Ovary (tissue), 9 donors: Measurements from ENCODE around the gene FLRT2. TPM values are rescaled to one million over a fixed set of nuclear protein-coding genes. Genes with fewer than 3 reads are reported as not detected.

ENCODE experiments used
- DNase-seq, 5 donors: peaks; one replicate each; pipeline ENCODE4 v3.0.0-alpha.2; 2019 to 2020
- H3K27ac ChIP-seq, 2 donors: fragments of 200-600 bp; one replicate each; pipeline versions ENCODE4 v1.5.1 to v1.8.0; 2019 to 2022
- H3K27me3 ChIP-seq: fragments of 200-600 bp; one replicate; pipeline ENCODE4 v1.8.0; 2022
- H3K36me3 ChIP-seq: fragments of 200-600 bp; sonication (generic); one replicate; pipeline ENCODE4 v1.5.1; 2019
- H3K4me1 ChIP-seq: one replicate; pipeline ENCODE4 v1.8.1; 2013; ENCODE audit warnings: mild to moderate bottlenecking, moderate library complexity; ENCODE audit not compliant: insufficient read depth
- H3K4me3 ChIP-seq: fragments of 200-600 bp; sonication (generic); one replicate; pipeline ENCODE4 v1.5.1; 2017
- H3K9me3 ChIP-seq, 2 donors: fragments of 200-600 bp in 1 of 2; sonication (generic) in 1 of 2; one replicate each; pipeline versions ENCODE4 v1.5.1 to v1.8.1; 2013 to 2019; ENCODE audit warnings: mild to moderate bottlenecking in 1 of 2, moderate library complexity in 1 of 2
- CTCF ChIP-seq, 3 donors: fragments of 450-650 bp in 2 of 3; fragments of 200-600 bp in 1 of 3; IDR thresholded peaks; one replicate each; pipeline versions ENCODE4 v1.5.1 to v1.8.0; 2016 to 2022; ENCODE audit warnings: antibody characterized with exemption in 3 of 3, mild to moderate bottlenecking in 1 of 3
- EP300 ChIP-seq: sonication (generic); formaldehyde crosslinking; IDR thresholded peaks from one replicate; pipeline ENCODE4 v1.6.1; 2017; ENCODE audit warnings: antibody characterized with exemption
- POLR2A ChIP-seq: fragments of 450-650 bp; IDR thresholded peaks from one replicate; pipeline ENCODE4 v1.6.1; 2017; ENCODE audit warnings: antibody characterized with exemption, mild to moderate bottlenecking, moderate library complexity
- WGBS, 3 donors: extraction: QIAGEN DNeasy Blood & Tissue Kit in 1 of 3; methylation state at CpG; one replicate each; pipeline versions ENCODE4 v1.1.5 to v1.1.7; 2013 to 2017; 5-methylcytosine and 5-hydroxymethylcytosine counted together
- intact Hi-C, 4 donors: fragments of 100-400 bp; cut with DNase I; formaldehyde crosslinking; loops; one replicate each; pipeline versions ENCODE4 v1.11.0 to v1.15.1; 2022 to 2023
- polyA plus RNA-seq, 2 donors: library from polyadenylated mRNA; stranded (reverse); fragments of 200-250 nt in 1 of 2; fragments of 350-450 nt in 1 of 2; fragmentation: Illumina TruSeq in 1 of 2; extraction: RNeasy Lipid Tissue Mini Kit (QIAGEN cat#74804) in 1 of 2; gene quantifications; one replicate each; pipeline ENCODE4 v1.2.3, GENCODE V29; 2013 to 2014
- total RNA-seq, 7 donors: library from RNA; depleted of rRNA in 2 of 7; stranded (reverse); fragments of >200 nt in 2 of 7; fragmentation: NEBNext Ultra II Directional in 3 of 7; extraction: Animal tissue kit (Norgen Biotek cat#: 25700) in 3 of 7; gene quantifications; one replicate each; pipeline versions ENCODE4 v1.1.0 to v1.2.4, GENCODE V29; 2016 to 2023
- donor health status: DM: no; HTN: no; CAD: no; lungs with moderate emphysema.
- donor health status: DM: no; HTN: no; CAD: no.
- donor health status: Bipolar disorder and iron deficiency.
- donor health status: DM: yes; HTN: yes; CAD: no.
- donor health status: DM: no; HTN: no; CAD: no.
- donor health status: DM: yes; HTN: yes; CAD: no.

Gene FLRT2
- total and polyA plus RNA-seq, 9 donors: 27.0 to 166 (median 55.5) TPM

- H3K27ac ChIP-seq: no peak overlapping the region
These were observed 57.3 kb downstream of the FLRT2 start for GRCh38 chr14:85587151-85587711.

DNA sequence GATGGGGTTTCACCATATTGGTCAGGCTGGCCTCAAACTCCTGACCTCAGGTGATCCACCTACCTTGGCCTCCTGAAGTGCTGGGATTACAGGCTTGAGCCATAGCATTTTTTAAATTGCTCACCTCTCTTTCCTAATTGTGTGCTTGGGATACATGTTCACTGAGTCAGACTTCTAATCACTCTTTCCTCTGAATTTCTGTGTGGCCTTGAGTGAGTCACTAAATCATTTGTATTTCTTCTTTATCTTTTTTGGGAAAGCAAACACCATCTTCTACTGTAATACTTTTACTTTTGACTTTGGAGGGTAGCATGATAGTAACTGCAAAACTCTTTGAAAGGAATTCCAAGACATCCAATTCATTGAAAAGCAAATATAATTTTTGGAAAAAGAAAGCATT lies 60.8 kb downstream of the FLRT2 start:
- intact Hi-C loops: no loop called here
- no peak for TF ChIP-seq CTCF (IDR thresholded peaks at IDR 0.05)
- TF ChIP-seq POLR2A: no peak
- TF ChIP-seq EP300: no peak
- Histone ChIP-seq H3K4me1 (peaks cover 7% of the 10 kb centered on the region), H3K27ac (no peak overlapping the region), H3K4me3 (no peak overlapping the region), H3K36me3 (no peaks in the 10 kb centered on the region), H3K9me3 (no peaks in the 10 kb centered on the region), H3K27me3 (no peaks in the 10 kb centered on the region)
- DNase-seq: no peak

More at GRCh38 chr14:85587151-85587711, 57.3 kb downstream of the FLRT2 start:
- TF ChIP-seq POLR2A (no peak), EP300 (no peak), CTCF (IDR thresholded peaks at IDR 0.05) (no peak)
- intact Hi-C loops: no loop called here
- WGBS, 3 donors: 76 to 81% (median 79%) methylated on average over 6 of the region's 6 CpGs
- Histone ChIP-seq H3K27me3 (no peaks in the 10 kb centered on the region), H3K4me3 (no peak overlapping the region), H3K9me3 (no peaks in the 10 kb centered on the region), H3K4me1 (peaks cover 8% of the 10 kb centered on the region), H3K36me3 (no peaks in the 10 kb centered on the region)
- no peak for DNase-seq

DNA sequence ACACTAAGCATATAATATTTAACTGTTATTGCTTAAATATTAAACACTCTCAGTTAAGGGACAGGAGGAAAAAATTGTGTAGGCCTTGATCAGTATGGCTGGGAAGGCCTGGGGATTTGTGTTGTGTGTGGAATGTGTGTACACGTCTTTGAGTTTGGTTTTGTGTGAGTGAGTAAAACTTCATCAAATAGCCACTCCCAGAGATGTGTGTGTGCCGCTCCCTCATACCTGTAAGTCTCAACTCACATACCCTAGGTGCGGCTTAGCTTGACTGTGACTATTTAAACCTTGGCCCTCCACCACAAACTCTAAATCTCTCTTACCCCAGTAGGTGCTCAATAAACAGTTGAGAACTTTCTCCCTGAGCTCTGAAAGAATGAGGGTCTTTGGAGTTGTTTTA lies 64.3 kb downstream of the FLRT2 start:
- Histone ChIP-seq H3K4me3 (no peak overlapping the region), H3K9me3 (no peaks in the 10 kb centered on the region), H3K27ac (no peak overlapping the region), H3K36me3 (no peaks in the 10 kb centered on the region), H3K27me3 (no peaks in the 10 kb centered on the region), H3K4me1 (peaks cover 7% of the 10 kb centered on the region)
- TF ChIP-seq POLR2A (no peak), EP300 (no peak), CTCF (IDR thresholded peaks at IDR 0.05) (no peak)
- WGBS, 3 donors: 91 to 95% (median 94%) methylated on average over 3 of the region's 3 CpGs
- DNase-seq: no peak
- intact Hi-C loops: no loop called here

DNA sequence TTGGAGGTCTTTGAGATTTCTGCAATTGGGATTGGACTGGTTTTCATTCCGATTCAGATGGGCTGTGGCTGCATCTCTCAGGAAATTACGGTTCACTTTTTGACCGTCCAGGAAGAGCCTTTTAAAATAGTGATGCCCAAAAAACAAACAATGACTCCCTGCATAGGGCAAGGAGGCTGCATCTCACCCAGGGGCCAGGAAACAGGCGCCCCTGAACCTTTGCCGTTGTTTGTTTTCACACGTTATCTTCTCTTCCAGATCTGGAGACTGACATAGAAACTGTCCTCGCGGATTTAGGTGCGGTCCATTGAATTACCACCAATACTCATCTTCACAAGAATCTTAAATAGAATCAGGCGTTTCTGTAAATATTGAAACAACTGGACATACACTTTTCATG lies 66.0 kb downstream of the FLRT2 start:
- peaks cover 5% of the 10 kb centered on the region for H3K4me1 ChIP-seq
- no peak overlapping the region for H3K4me3 ChIP-seq
- TF ChIP-seq EP300 (no peak), POLR2A (no peak), CTCF (IDR thresholded peaks at IDR 0.05) (no peak)
- H3K9me3 ChIP-seq: no peaks in the 10 kb centered on the region
- H3K36me3 ChIP-seq: no peaks in the 10 kb centered on the region
- WGBS, 3 donors: 85 to 91% (median 91%) methylated on average over 10 of the region's 10 CpGs
- H3K27ac ChIP-seq: no peak overlapping the region
- DNase-seq: no peak
- intact Hi-C loops: no loop called here
- H3K27me3 ChIP-seq: no peaks in the 10 kb centered on the region
